IPS-NIHi7 (cell line): ENCODE measurements around the gene EPN1.
"Not testable (repeated sequence)": the region's sequence is repeated elsewhere in the genome, so short reads cannot be mapped to it uniquely, and the experiment has no call there.

Source experiments
- DNase-seq: peaks from one replicate; pipeline ENCODE4 v3.0.0; 2012; ENCODE audit warnings: mixed read lengths; ENCODE audit errors: extremely low spot score

The EPN1 gene

DNA sequence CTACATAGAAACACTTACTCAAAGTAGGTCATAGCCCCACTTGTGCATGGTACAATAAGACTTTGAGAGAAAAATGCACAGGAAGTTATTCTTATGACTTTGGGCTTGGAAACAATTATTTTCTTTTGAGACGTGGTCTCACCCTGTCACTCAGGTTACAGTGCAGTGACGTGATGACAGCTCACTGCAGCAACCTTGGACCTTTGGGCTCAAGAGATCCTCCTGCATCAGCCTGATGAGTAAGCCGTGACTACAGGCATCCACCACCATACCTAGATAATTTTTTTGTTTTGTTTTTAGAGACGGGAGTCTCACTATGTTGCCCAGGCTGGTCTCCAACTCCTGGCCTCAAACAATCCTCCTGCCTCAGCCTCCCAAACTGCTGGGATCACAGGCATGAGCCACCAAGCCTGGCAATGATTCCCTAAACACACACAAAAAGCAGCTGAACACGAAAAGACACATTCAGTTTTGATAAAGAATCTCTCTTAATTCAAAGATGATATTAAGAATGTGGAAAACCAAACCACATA, 45.3 kb downstream of the EPN1 start:
- no peak for DNase-seq

- DNase-seq, result no peak
These were observed 45.8 kb downstream of the EPN1 start for GRCh38 chr19:55720801-55721200.

DNA sequence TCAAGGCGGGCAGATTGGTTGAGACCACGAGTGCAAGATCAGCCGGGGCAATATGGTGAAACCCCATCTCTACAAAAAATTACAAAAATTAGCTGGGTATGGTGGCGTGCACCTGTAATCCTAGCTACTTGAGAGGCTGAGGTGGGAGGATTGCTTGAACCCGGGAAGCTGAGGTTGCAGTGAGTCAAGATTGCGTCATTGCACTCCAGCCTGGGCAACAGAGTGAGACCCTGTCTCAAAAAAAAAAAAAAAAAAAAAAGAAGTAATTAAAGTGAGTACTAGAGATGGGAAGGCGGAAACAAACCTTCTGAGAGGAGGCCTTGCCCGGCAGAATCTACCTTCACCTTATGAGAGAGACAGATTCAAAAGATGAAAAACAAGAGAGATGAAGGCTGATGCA, 48.5 kb downstream of the EPN1 start:
- no peak for DNase-seq

GRCh38 chr19:55730378-55730777, 55.4 kb downstream of the EPN1 start:
- not testable (repeated sequence) for DNase-seq

DNA sequence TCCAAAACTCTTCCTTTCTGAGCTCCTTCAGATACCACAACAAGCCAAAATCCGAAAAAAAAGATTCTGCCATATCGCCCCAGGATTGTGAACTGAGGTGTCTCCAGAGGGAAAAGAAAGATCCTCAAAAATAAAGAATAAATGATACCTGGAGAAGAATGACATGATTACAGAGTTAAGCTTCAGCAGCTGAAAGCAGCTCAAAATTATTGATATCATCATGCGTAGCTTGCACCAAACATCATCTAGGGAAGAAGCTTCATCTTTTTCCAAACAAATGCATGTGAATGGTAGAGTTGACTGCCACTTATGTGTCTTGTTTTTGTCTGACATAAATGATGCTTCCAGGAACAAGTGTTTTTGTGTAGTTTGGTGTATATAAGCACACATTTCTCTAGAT, 63.3 kb downstream of the EPN1 start, which contains the start of gene NLRP9:
NLRP9 (minus strand) TSS at position 101 of the 400 bp plus-strand sequence; CDS start at position 73, 28 bp downstream.
- DNase-seq, result no peak

DNA sequence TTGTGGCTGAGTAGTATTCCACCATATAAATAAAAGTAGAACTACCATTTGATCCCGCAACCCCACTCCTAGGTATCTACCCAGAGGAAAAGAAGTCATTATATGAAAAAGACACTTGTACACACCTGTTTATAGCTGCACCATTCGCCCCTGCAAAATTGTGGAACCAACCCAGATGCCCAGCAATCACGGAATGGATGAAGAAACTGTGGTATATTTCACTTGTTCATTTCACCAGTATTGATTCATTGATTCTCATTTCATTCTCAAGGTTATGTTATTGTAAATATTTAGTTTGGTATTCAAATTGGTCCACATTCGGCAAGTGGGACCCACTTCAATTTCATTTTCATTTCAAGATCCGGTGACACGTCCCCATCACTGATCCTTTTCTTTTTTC, 75.7 kb downstream of the EPN1 start:
- DNase-seq, result no peak

DNA sequence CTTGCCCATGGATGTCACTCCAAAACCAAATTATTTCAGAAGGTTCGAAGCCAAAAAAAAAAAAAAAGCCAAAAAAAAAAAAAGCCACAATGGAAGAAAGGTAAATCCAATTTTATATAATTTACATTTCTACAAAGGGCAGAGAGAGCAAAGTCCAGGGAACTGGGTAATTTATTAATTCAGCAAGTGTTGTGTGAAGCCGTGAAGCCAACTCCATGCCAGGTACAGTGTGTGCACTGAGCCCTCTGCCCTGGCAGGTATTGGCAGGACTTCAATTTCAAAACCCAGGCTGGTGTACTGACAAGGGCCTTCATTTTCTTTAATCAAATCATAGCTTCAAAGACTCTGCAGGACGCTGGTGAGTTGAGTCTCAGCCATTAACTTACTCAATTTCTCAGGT, 78.4 kb downstream of the EPN1 start:
- no peak for DNase-seq

- not testable (repeated sequence) for DNase-seq
These were observed 81.8 kb downstream of the EPN1 start for GRCh38 chr19:55756808-55757207.

GRCh38 chr19:55758797-55759196, 83.8 kb downstream of the EPN1 start, which contains the start of gene RFPL4A:
TSS of gene RFPL4A (plus strand) at chr19:55759097. CDS start at chr19:55761801, 2,704 bp downstream.
- DNase-seq, result not testable (repeated sequence)
